GM12891 (cell line): ENCODE results near the gene CHP2.

Experiments
- DNase-seq: peaks from one replicate; pipeline ENCODE4 v3.0.0; 2011; ENCODE audit warnings: low spot score; ENCODE audit not compliant: insufficient read length
- FAIRE-seq: peaks from 2 replicates; lab custom pipeline; 2011; peaks lifted over from hg19 to GRCh38; lab: Jason Lieb, UNC
- PAX5 ChIP-seq: IDR thresholded peaks from 2 replicates; pipeline ENCODE4 v1.6.1; 2011; ENCODE audit warnings: low read length, moderate library complexity, mild to moderate bottlenecking; ENCODE audit not compliant: insufficient read depth, severe bottlenecking
- POLR2A ChIP-seq: IDR thresholded peaks from 2 replicates; pipeline ENCODE4 v1.6.1; 2011; ENCODE audit warnings: low read depth, low read length, control low read depth
- POLR2AphosphoS5 ChIP-seq: IDR thresholded peaks from 2 replicates; pipeline ENCODE4 v1.6.1; 2011; ENCODE audit warnings: low read depth, low read length, control low read depth
- POU2F2 ChIP-seq: IDR thresholded peaks from 2 replicates; pipeline ENCODE4 v1.6.1; 2011; ENCODE audit warnings: low read depth, mild to moderate bottlenecking, control low read depth, low read length, moderate library complexity
- SPI1 ChIP-seq: IDR thresholded peaks from 2 replicates; pipeline ENCODE4 v1.6.1; 2011; ENCODE audit warnings: low read depth, low read length, control low read depth
- TAF1 ChIP-seq: IDR thresholded peaks from 2 replicates; pipeline ENCODE4 v1.6.1; 2011; ENCODE audit warnings: low read depth, low read length, control low read depth

The CHP2 gene

DNA sequence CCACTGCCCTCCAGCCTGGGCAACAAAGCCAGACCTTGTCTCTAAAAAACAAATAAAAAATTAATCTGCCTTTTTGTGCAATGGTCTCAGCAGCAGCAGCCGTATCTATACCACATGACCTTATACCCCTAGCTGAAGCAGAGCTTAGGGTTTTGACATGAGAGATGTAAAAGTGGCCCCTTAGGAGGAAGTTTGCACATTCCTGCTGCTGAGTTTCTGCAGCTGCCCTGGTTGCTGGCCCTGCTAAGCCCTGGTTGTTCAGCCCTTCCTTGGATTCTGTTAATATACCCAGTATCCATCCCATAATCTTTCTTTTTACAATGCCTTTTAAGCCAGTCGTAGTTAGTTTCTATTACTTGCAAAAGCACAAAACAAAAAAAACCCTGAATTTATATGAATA lies 48.0 kb downstream of the CHP2 start:
- no peak for TF ChIP-seq POLR2AphosphoS5
- TF ChIP-seq SPI1, result no peak
- no peak for TF ChIP-seq POLR2A
- no peak for TF ChIP-seq PAX5
- TF ChIP-seq TAF1, result no peak
- TF ChIP-seq POU2F2, result no peak
- no peak for FAIRE-seq
- DNase-seq, result no peak

- FAIRE-seq (peak; percentile 96), DNase-seq (peak; percentile 53)
- TF ChIP-seq POU2F2 (no peak; the same call in 1 of the 2 replicates), SPI1 (0 out of 2 replicates have a peak, but pooled peaks have one; percentile 5), TAF1 (no peak)
Observed at GRCh38 chr16:23803591-23804123, 48.8 kb downstream of the CHP2 start.

- FAIRE-seq (peak; percentile 38), DNase-seq (no peak)
- no peak for TF ChIP-seq TAF1
- TF ChIP-seq SPI1, result peak; percentile 57
- no peak for TF ChIP-seq PAX5
- no peak for TF ChIP-seq POLR2AphosphoS5
- TF ChIP-seq POLR2A, result no peak
- TF ChIP-seq POU2F2, result no peak
Observed at GRCh38 chr16:23807028-23807427, 52.2 kb downstream of the CHP2 start.
